OCI-LY1 (cell line): ENCODE results near the gene PYGB.

Experiments used
- EZH2 ChIP-seq: fragments of 200-600 bp; sonication (generic), shearing (Covaris generic); IDR thresholded peaks from 2 replicates; pipeline ENCODE4 v1.8.0; 2017; ENCODE audit warnings: borderline replicate concordance, mixed run types, mild to moderate bottlenecking, antibody characterized with exemption, low read length, moderate library complexity, mixed read lengths
- TF ChIP-seq, protein P1 (sequence below): fragments of 200-600 bp; sonication (generic), shearing (Covaris generic); IDR thresholded peaks from 2 replicates; pipeline ENCODE4 v1.5.1; 2017; ENCODE audit warnings: mild to moderate bottlenecking, antibody characterized with exemption, low read length, moderate library complexity, mixed read lengths

DNA sequence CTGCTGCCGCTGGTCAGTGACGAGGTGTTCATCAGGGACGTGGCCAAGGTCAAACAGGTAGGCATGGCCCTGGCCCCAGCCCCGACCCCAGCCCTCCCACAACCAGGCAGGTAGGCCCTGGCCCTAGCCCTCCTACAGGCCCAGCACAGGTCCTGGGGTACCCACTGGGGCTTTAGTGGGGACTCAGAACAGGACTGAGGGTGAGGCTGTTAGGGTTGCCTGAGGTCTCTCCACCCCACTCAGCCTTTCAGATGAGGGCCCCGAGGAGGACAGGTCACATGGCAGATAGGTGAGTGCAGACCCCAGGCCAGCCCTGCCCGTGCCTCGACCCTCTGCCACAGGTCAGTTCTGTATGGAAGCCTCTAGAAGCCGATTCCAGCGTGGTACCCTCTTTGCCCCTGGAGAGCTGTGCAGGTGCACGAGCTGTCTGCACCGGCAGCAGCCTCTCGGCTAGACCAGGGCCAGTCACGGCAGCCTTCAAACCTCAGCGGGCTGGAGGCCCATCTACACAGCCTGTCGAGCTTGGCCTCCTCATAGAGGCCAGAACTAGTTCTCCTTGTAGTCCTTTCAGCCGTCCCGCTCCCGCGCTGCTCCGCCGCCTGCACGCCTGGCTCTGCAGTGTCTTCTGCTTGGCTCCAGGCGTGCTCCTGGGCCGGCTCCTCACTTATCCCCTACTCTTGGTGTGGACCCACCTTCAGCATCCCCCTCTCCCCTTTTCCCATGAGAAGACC is 35.5 kb downstream of the PYGB start:
- no peak for TF ChIP-seq EZH2
- TF ChIP-seq, protein P1, sequence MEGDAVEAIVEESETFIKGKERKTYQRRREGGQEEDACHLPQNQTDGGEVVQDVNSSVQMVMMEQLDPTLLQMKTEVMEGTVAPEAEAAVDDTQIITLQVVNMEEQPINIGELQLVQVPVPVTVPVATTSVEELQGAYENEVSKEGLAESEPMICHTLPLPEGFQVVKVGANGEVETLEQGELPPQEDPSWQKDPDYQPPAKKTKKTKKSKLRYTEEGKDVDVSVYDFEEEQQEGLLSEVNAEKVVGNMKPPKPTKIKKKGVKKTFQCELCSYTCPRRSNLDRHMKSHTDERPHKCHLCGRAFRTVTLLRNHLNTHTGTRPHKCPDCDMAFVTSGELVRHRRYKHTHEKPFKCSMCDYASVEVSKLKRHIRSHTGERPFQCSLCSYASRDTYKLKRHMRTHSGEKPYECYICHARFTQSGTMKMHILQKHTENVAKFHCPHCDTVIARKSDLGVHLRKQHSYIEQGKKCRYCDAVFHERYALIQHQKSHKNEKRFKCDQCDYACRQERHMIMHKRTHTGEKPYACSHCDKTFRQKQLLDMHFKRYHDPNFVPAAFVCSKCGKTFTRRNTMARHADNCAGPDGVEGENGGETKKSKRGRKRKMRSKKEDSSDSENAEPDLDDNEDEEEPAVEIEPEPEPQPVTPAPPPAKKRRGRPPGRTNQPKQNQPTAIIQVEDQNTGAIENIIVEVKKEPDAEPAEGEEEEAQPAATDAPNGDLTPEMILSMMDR: no peak
